ENCODE data around the gene MLLT10.

Gene MLLT10

GRCh38 chr10:21681156-21681555 is 147.1 kb downstream of the MLLT10 start:
- peaks cover 6% of the 10 kb centered on the region for H3K4me1 Mint-ChIP-seq (ENCODE audit: low read depth)

GRCh38 chr10:21687266-21688008 is 153.4 kb downstream of the MLLT10 start:
- H3K4me3 Mint-ChIP-seq = no peak overlapping the region
- H3K36me3 Mint-ChIP-seq = peaks cover 36% of the 10 kb centered on the region
- no peaks in the 10 kb centered on the region for H3K9me3 Mint-ChIP-seq (ENCODE audit: low read depth)
- no peaks in the 10 kb centered on the region for H3K27me3 Mint-ChIP-seq
- peak overlapping the region; percentile 37 for H3K27ac Mint-ChIP-seq
- no peaks in the 10 kb centered on the region for H3K4me1 Mint-ChIP-seq (ENCODE audit: low read depth)

More at GRCh38 chr10:21681156-21681555, 147.1 kb downstream of the MLLT10 start:
- Mint-ChIP-seq H3K4me3 (no peak overlapping the region), H3K27me3 (no peaks in the 10 kb centered on the region), H3K9me3 (ENCODE audit: low read depth) (no peaks in the 10 kb centered on the region), H3K27ac (no peak overlapping the region), H3K36me3 (peaks cover 30% of the 10 kb centered on the region)

GRCh38 chr10:21688009-21688332 is 153.9 kb downstream of the MLLT10 start:
- no peaks in the 10 kb centered on the region for H3K27me3 Mint-ChIP-seq
- H3K36me3 Mint-ChIP-seq = peaks cover 35% of the 10 kb centered on the region
- no peaks in the 10 kb centered on the region for H3K9me3 Mint-ChIP-seq (ENCODE audit: low read depth)
- H3K4me3 Mint-ChIP-seq = no peak overlapping the region
- no peaks in the 10 kb centered on the region for H3K4me1 Mint-ChIP-seq (ENCODE audit: low read depth)
- no peak overlapping the region for H3K27ac Mint-ChIP-seq

DNA sequence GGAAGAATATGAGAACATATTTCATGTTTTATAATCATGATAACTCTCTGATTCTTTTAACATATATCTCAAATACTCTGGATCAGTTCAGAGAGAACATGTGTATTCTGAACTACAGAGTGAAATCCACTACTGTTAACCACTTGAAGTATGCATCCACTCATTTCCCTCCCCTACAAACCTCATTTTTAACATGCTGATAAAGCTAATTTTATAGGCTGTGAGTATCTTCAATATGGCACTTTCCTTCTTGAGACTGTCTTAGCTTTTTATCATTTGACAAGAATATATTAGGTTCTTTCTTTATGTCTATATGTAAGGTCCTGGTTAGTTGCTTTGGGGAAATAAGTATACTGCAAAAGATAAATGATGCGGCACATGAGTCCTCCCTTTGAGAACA is 154.8 kb downstream of the MLLT10 start:
- Mint-ChIP-seq H3K27me3 (no peaks in the 10 kb centered on the region), H3K36me3 (peaks cover 38% of the 10 kb centered on the region), H3K9me3 (ENCODE audit: low read depth) (no peaks in the 10 kb centered on the region)

GRCh38 chr10:21689881-21690280 is 155.8 kb downstream of the MLLT10 start:
- Mint-ChIP-seq H3K27me3 (no peaks in the 10 kb centered on the region), H3K4me1 (ENCODE audit: low read depth) (no peaks in the 10 kb centered on the region), H3K4me3 (no peak overlapping the region), H3K27ac (no peak overlapping the region), H3K36me3 (peaks cover 35% of the 10 kb centered on the region), H3K9me3 (ENCODE audit: low read depth) (no peaks in the 10 kb centered on the region)

More for the DNA sequence above, 154.8 kb downstream of the MLLT10 start:
- Mint-ChIP-seq H3K4me3 (no peak overlapping the region), H3K27ac (no peak overlapping the region), H3K4me1 (ENCODE audit: low read depth) (no peaks in the 10 kb centered on the region)

- H3K4me3 Mint-ChIP-seq = no peak overlapping the region
Observed at GRCh38 chr10:21692916-21693315, 158.9 kb downstream of the MLLT10 start.

GRCh38 chr10:21693418-21693817 is 159.4 kb downstream of the MLLT10 start:
- Mint-ChIP-seq H3K27ac (no peak overlapping the region), H3K36me3 (peaks cover 30% of the 10 kb centered on the region), H3K9me3 (ENCODE audit: low read depth) (peaks cover 7% of the 10 kb centered on the region), H3K27me3 (no peaks in the 10 kb centered on the region), H3K4me1 (ENCODE audit: low read depth) (peaks cover 9% of the 10 kb centered on the region), H3K4me3 (no peak overlapping the region)

More at GRCh38 chr10:21692916-21693315, 158.9 kb downstream of the MLLT10 start:
- Mint-ChIP-seq H3K27ac (no peak overlapping the region), H3K27me3 (no peaks in the 10 kb centered on the region), H3K36me3 (peaks cover 27% of the 10 kb centered on the region), H3K9me3 (ENCODE audit: low read depth) (peaks cover 3% of the 10 kb centered on the region), H3K4me1 (ENCODE audit: low read depth) (peaks cover 9% of the 10 kb centered on the region)

- Mint-ChIP-seq H3K36me3 (peaks cover 38% of the 10 kb centered on the region), H3K9me3 (ENCODE audit: low read depth) (peaks cover 14% of the 10 kb centered on the region), H3K27ac (no peak overlapping the region), H3K27me3 (no peaks in the 10 kb centered on the region), H3K4me1 (ENCODE audit: low read depth) (peaks cover 9% of the 10 kb centered on the region), H3K4me3 (no peak overlapping the region)
Observed at GRCh38 chr10:21694631-21695030, 160.6 kb downstream of the MLLT10 start.

DNA sequence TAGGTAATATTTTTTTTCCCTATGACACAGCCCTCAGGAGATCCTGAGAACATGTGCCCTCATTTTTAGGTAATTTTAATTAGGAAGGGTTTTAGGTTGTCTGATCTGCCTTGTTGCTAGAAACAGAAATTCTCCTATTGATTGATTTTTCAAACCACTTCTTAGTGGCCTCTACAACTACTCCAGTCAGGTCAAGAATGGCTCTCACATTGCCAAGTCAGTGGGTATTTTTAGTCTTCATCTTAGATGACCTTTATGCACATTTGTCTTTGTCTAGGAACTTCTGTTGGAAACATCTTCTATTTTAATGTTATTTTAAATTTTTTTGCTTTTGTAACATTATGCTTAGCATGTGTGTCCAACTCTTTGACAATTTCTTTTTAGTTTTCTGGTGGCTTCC is 162.3 kb downstream of the MLLT10 start:
- Mint-ChIP-seq H3K4me3 (no peak overlapping the region), H3K27ac (no peak overlapping the region), H3K27me3 (no peaks in the 10 kb centered on the region), H3K4me1 (ENCODE audit: low read depth) (peaks cover 9% of the 10 kb centered on the region), H3K36me3 (peaks cover 45% of the 10 kb centered on the region), H3K9me3 (ENCODE audit: low read depth) (peaks cover 24% of the 10 kb centered on the region)

- Mint-ChIP-seq H3K4me1 (ENCODE audit: low read depth) (peaks cover 28% of the 10 kb centered on the region), H3K36me3 (peaks cover 36% of the 10 kb centered on the region), H3K27me3 (no peaks in the 10 kb centered on the region), H3K27ac (no peak overlapping the region), H3K4me3 (no peak overlapping the region), H3K9me3 (ENCODE audit: low read depth) (peaks cover 25% of the 10 kb centered on the region)
Observed at GRCh38 chr10:21699575-21699974, 165.5 kb downstream of the MLLT10 start.

DNA sequence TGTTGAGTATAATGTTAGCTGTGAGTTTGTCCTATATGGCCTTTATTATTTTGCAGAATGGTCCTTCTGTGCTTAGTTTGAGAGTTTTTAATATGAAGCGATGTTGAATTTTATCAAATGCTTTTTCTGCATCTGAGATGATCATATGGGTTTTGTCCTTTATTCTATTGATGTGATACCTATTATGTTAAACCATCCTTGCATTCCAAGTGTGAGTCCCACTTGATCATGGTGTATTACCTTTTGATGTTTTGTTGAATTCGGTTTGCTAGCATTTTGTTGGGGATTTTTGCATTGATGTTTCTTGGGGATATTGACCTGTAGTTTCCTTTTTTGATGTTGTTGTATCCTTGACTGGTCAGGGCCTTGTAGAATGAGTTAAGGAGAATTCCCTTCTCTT is 166.4 kb downstream of the MLLT10 start:
- Mint-ChIP-seq H3K27me3 (no peaks in the 10 kb centered on the region), H3K4me1 (ENCODE audit: low read depth) (peaks cover 30% of the 10 kb centered on the region), H3K9me3 (ENCODE audit: low read depth) (peaks cover 25% of the 10 kb centered on the region), H3K4me3 (no peak overlapping the region), H3K27ac (no peak overlapping the region), H3K36me3 (peaks cover 37% of the 10 kb centered on the region)

GRCh38 chr10:21702633-21703111 is 168.6 kb downstream of the MLLT10 start:
- peaks cover 30% of the 10 kb centered on the region for H3K4me1 Mint-ChIP-seq (ENCODE audit: low read depth)
- peaks cover 22% of the 10 kb centered on the region for H3K9me3 Mint-ChIP-seq (ENCODE audit: low read depth)
- H3K27me3 Mint-ChIP-seq = no peaks in the 10 kb centered on the region
- H3K4me3 Mint-ChIP-seq = peak overlapping the region; percentile 42
- H3K36me3 Mint-ChIP-seq = peaks cover 37% of the 10 kb centered on the region
- H3K27ac Mint-ChIP-seq = peak overlapping the region; percentile 48

DNA sequence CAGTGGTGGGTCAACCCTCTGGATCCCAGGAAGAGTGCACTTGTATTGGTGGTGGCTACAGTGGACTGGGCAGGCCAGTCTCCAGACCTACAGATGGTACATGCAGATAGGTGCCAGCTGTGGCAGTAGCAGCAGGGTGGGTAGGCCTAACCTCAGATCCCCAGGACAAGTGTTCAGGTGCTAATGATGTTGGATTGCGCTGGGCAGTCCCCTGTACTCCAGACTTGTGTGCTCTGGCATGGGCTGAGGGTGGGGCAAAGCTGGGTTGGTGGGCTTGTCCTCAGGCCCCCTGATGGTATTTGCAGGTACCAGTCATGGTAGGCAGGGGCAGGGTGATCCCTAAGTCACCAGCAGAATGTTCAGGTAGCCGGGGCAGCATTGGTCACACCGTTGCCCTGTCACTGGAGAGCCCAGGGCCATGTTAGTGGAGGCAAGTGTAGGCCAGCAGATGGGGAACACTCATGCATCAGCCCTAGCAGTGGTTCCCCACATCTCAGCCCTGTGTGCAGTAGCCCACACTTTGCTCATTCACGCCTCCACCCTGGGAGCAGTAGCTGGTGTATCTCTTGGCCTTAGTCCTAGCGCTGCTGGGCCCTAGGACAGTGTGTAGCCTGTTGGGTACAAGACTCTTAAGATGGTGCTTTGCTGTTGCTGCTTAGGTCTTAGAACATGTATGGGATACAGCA is 171.3 kb downstream of the MLLT10 start:
- no peak overlapping the region for H3K4me3 Mint-ChIP-seq
- no peak overlapping the region for H3K27ac Mint-ChIP-seq
- H3K36me3 Mint-ChIP-seq = peaks cover 26% of the 10 kb centered on the region

DNA sequence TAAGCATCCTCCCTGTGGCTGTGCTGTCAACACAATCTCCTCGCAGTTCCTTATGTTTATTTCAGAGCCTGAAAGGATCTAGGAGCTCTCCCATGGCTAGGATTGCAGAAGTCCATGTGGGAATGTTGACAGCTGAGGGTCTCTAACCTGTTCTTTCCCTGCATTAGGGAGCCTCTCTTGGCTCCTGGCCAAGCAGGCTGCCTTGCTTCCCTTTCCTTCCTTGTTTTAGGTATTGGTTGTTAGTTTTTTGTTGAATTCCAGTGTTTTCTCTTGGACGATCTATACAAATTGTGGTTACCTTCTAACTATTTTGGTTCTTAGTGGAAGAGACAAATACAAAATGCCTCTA is 171.8 kb downstream of the MLLT10 start:
- Mint-ChIP-seq H3K27me3 (no peaks in the 10 kb centered on the region), H3K36me3 (peaks cover 23% of the 10 kb centered on the region)

More for the DNA sequence above, 171.3 kb downstream of the MLLT10 start:
- H3K27me3 Mint-ChIP-seq = no peaks in the 10 kb centered on the region
- H3K4me1 Mint-ChIP-seq (ENCODE audit: low read depth) = peaks cover 30% of the 10 kb centered on the region
- peaks cover 10% of the 10 kb centered on the region for H3K9me3 Mint-ChIP-seq (ENCODE audit: low read depth)

GRCh38 chr10:21707498-21707897 is 173.5 kb downstream of the MLLT10 start:
- Mint-ChIP-seq H3K4me3 (no peak overlapping the region), H3K4me1 (ENCODE audit: low read depth) (peaks cover 27% of the 10 kb centered on the region), H3K27me3 (no peaks in the 10 kb centered on the region), H3K36me3 (peaks cover 18% of the 10 kb centered on the region), H3K27ac (no peak overlapping the region), H3K9me3 (ENCODE audit: low read depth) (no peaks in the 10 kb centered on the region)

More for the DNA sequence above, 171.8 kb downstream of the MLLT10 start:
- H3K4me3 Mint-ChIP-seq = no peak overlapping the region
- H3K4me1 Mint-ChIP-seq (ENCODE audit: low read depth) = peaks cover 31% of the 10 kb centered on the region
- no peak overlapping the region for H3K27ac Mint-ChIP-seq
- peaks cover 6% of the 10 kb centered on the region for H3K9me3 Mint-ChIP-seq (ENCODE audit: low read depth)

Data from activated naive CD8-positive, alpha-beta T cell (primary cell).